GM23248 (cell line): ENCODE data around the gene FBLIM1.

ENCODE experiments used
- EZH2 ChIP-seq: fragments of 200-600 bp; sonication (generic); IDR thresholded peaks from 2 replicates; pipeline ENCODE4 v1.6.1; 2018; ENCODE audit warnings: antibody characterized with exemption, mild to moderate bottlenecking; ENCODE audit not compliant: insufficient read depth, poor library complexity, severe bottlenecking
- EZH2phosphoT487 ChIP-seq: fragments of 200-600 bp; sonication (generic); IDR thresholded peaks from 2 replicates; pipeline ENCODE4 v1.6.1; 2018; ENCODE audit warnings: antibody characterized with exemption, moderate library complexity, mild to moderate bottlenecking, low read depth; ENCODE audit not compliant: insufficient read depth

GRCh38 chr1:15736038-15736891 lies 22.3 kb upstream of the FBLIM1 start, which contains the start of gene SLC25A34:
- TF ChIP-seq EZH2phosphoT487 (no peak), EZH2 (no peak)
